ENCODE results near the gene MINDY4. TPM values are rescaled to one million over a fixed set of nuclear protein-coding genes. Genes with fewer than 3 reads are reported as not detected.

MINDY4 gene
- total RNA-seq, 2 donors from 2014 or later: 7.5 to 8.6 TPM

- DNase-seq (peak in 1 of 4 donors; percentile 10), ATAC-seq (no peak)
- Histone ChIP-seq H3K4me3 (no peak overlapping the region), H3K27ac (peak overlapping the region; percentile 23 to 89 (median 87)), H3K27me3 (no peaks in the 10 kb centered on the region), H3K4me1 (peaks cover 54% of the 10 kb centered on the region), H3K9me3 (no peaks in the 10 kb centered on the region), H3K36me3 (replicated peaks in 1 of 2; ENCODE audit: insufficient read depth in 1 of 2, low read depth in 2 of 2) (no peaks in the 10 kb centered on the region)
- WGBS, 2 donors: 53 to 55% methylated on average over 5 of the region's 5 CpGs
- intact Hi-C loops (cut with DNase I): no loop called here
- TF ChIP-seq POLR2A (IDR thresholded peaks at IDR 0.05) (no peak), CTCF (IDR thresholded peaks at IDR 0.05) (no peak)
Observed at GRCh38 chr7:30934225-30934624, 163.0 kb downstream of the MINDY4 start.

GRCh38 chr7:30934732-30935568 is 163.7 kb downstream of the MINDY4 start:
- no peaks in the 10 kb centered on the region for H3K36me3 ChIP-seq (replicated peaks in 1 of 2; ENCODE audit: insufficient read depth in 1 of 2, low read depth in 2 of 2)
- no peak for ATAC-seq
- peak overlapping the region in 3 of 4 donors; percentile 86 to 89 (median 88) for H3K27ac ChIP-seq
- H3K27me3 ChIP-seq: no peaks in the 10 kb centered on the region
- H3K4me3 ChIP-seq: no peak overlapping the region
- WGBS, 2 donors: 77 to 84% methylated on average over 6 of the region's 6 CpGs
- intact Hi-C loops (cut with DNase I): no loop called here
- no peaks in the 10 kb centered on the region for H3K9me3 ChIP-seq
- TF ChIP-seq POLR2A (IDR thresholded peaks at IDR 0.05) (no peak), CTCF (IDR thresholded peaks at IDR 0.05) (no peak)
- DNase-seq: no peak
- H3K4me1 ChIP-seq: peaks cover 50% of the 10 kb centered on the region

GRCh38 chr7:30935569-30935877 is 164.3 kb downstream of the MINDY4 start:
- intact Hi-C loops (cut with DNase I): no loop called here
- ATAC-seq (no peak), DNase-seq (no peak)
- 65 to 85% methylated on average over 3 of the region's 3 CpGs for WGBS, 2 donors
- Histone ChIP-seq H3K36me3 (replicated peaks in 1 of 2; ENCODE audit: insufficient read depth in 1 of 2, low read depth in 2 of 2) (no peaks in the 10 kb centered on the region), H3K4me1 (peaks cover 49% of the 10 kb centered on the region), H3K9me3 (no peaks in the 10 kb centered on the region), H3K4me3 (no peak overlapping the region), H3K27ac (peak overlapping the region in 3 of 4 donors; percentile 86 to 89 (median 88)), H3K27me3 (no peaks in the 10 kb centered on the region)
- TF ChIP-seq POLR2A (IDR thresholded peaks at IDR 0.05) (no peak), CTCF (IDR thresholded peaks at IDR 0.05) (no peak)

- TF ChIP-seq POLR2A (IDR thresholded peaks at IDR 0.05) (no peak), CTCF (IDR thresholded peaks at IDR 0.05) (no peak)
- peaks cover 49% of the 10 kb centered on the region for H3K4me1 ChIP-seq
- no peaks in the 10 kb centered on the region for H3K9me3 ChIP-seq
- no peaks in the 10 kb centered on the region for H3K36me3 ChIP-seq (replicated peaks in 1 of 2; ENCODE audit: insufficient read depth in 1 of 2, low read depth in 2 of 2)
- H3K27ac ChIP-seq: peak overlapping the region in 3 of 4 donors; percentile 57 to 88 (median 86)
- no peaks in the 10 kb centered on the region for H3K27me3 ChIP-seq
- DNase-seq: no peak
- H3K4me3 ChIP-seq: no peak overlapping the region
- no peak for ATAC-seq
- intact Hi-C loops (cut with DNase I): no loop called here
Observed at GRCh38 chr7:30936650-30937245, 165.5 kb downstream of the MINDY4 start.
